Keratinocyte (primary cell): ENCODE measurements around the gene CIBAR2. TPM values are rescaled to one million over a fixed set of nuclear protein-coding genes. Genes with fewer than 3 reads are reported as not detected.

Experiments used
- DNase-seq: peaks from one replicate; pipeline ENCODE4 v3.0.0-alpha.2; 2011; ENCODE audit warnings: low read depth, missing footprints, low spot score
- FAIRE-seq: peaks from 2 replicates; lab custom pipeline; 2011; peaks lifted over from hg19 to GRCh38; lab: Jason Lieb, UNC
- H2AFZ ChIP-seq: 2 replicates; pipeline ENCODE4 v1.6.0; 2012; ENCODE audit warnings: low read length, control low read depth, inconsistent platforms; ENCODE audit not compliant: control insufficient read depth
- H3K27ac ChIP-seq: 2 replicates; pipeline ENCODE4 v1.5.1; 2011; ENCODE audit warnings: low read length; ENCODE audit not compliant: control insufficient read depth, insufficient read depth
- H3K27me3 ChIP-seq: 3 replicates; pipeline ENCODE4 v1.6.0; 2011; ENCODE audit warnings: low read length; ENCODE audit not compliant: control insufficient read depth, insufficient read depth; ENCODE audit errors: extremely low read depth
- H3K36me3 ChIP-seq, 2 experiments: 2 replicates in 1 of 2; 3 replicates in 1 of 2; pipeline ENCODE4 v1.5.1; 2011; ENCODE audit warnings: low read length in 2 of 2, mild to moderate bottlenecking in 1 of 2; ENCODE audit not compliant: control insufficient read depth in 2 of 2, insufficient read depth in 2 of 2; ENCODE audit errors: extremely low read depth in 1 of 2
- H3K4me1 ChIP-seq: 3 replicates; pipeline ENCODE4 v1.5.1; 2011; ENCODE audit warnings: low read length; ENCODE audit not compliant: control insufficient read depth, insufficient read depth; ENCODE audit errors: extremely low read depth
- H3K4me2 ChIP-seq: 3 replicates; pipeline ENCODE4 v1.6.0; 2011; ENCODE audit warnings: low read depth, low read length; ENCODE audit not compliant: control insufficient read depth, insufficient read depth; ENCODE audit errors: extremely low read depth
- H3K4me3 ChIP-seq, 3 experiments: fragments of 200-600 bp in 1 of 3; sonication (generic) in 1 of 3; 2 replicates in 2 of 3; 3 replicates in 1 of 3; pipeline ENCODE4 v1.5.1; 2011 to 2016; ENCODE audit warnings: low read length in 3 of 3, mild to moderate bottlenecking in 3 of 3, control low read depth in 2 of 3, inconsistent platforms in 1 of 3, low read depth in 1 of 3, mixed read lengths in 1 of 3, mixed run types in 1 of 3, moderate library complexity in 1 of 3; ENCODE audit not compliant: control insufficient read depth in 2 of 3, insufficient read depth in 2 of 3; ENCODE audit errors: extremely low read depth in 1 of 3
- H3K79me2 ChIP-seq: 2 replicates; pipeline ENCODE4 v1.6.0; 2012; ENCODE audit warnings: low read length; ENCODE audit not compliant: control insufficient read depth, insufficient read depth
- H3K9ac ChIP-seq: 3 replicates; pipeline ENCODE4 v1.6.0; 2011; ENCODE audit warnings: low read length; ENCODE audit not compliant: control insufficient read depth, insufficient read depth; ENCODE audit errors: extremely low read depth
- H3K9me1 ChIP-seq: 3 replicates; pipeline ENCODE4 v1.6.0; 2011; ENCODE audit warnings: low read length; ENCODE audit not compliant: control insufficient read depth, insufficient read depth; ENCODE audit errors: extremely low read depth
- H3K9me3 ChIP-seq: 2 replicates; pipeline ENCODE4 v1.5.1; 2012; ENCODE audit warnings: low read depth, low read length; ENCODE audit not compliant: control insufficient read depth
- H4K20me1 ChIP-seq: 3 replicates; pipeline ENCODE4 v1.6.0; 2011; ENCODE audit warnings: low read length; ENCODE audit not compliant: control insufficient read depth, insufficient read depth; ENCODE audit errors: extremely low read depth
- CTCF ChIP-seq, 3 experiments: IDR thresholded peaks in 1 of 3; conservative IDR thresholded peaks in 1 of 3; optimal IDR thresholded peaks in 1 of 3; 2 replicates in 2 of 3; 3 replicates in 1 of 3; pipeline versions ENCODE3 to v1.5.1; 2011; ENCODE audit warnings: low read length in 3 of 3, mild to moderate bottlenecking in 3 of 3, moderate library complexity in 2 of 3, control low read depth in 1 of 3, inconsistent platforms in 1 of 3; ENCODE audit not compliant: insufficient read depth in 2 of 3; ENCODE audit errors: extremely low read depth in 1 of 3
- EZH2 ChIP-seq: IDR thresholded peaks from one replicate; pipeline ENCODE4 v1.6.1; 2012; ENCODE audit warnings: inconsistent platforms, mild to moderate bottlenecking, low read length, moderate library complexity
- dilution Hi-C: fragments of 300-500 bp; cut with MboI; formaldehyde crosslinking; loops from one replicate; pipeline ENCODE4 v1.7.0; 2020; ENCODE audit warnings: low sequenced_read_pairs; ENCODE audit not compliant: extremely low pct_ligation_motif_present
- polyA plus RNA-seq, 5 experiments: library from polyadenylated mRNA; depleted of rRNA in 3 of 5; stranded (reverse) in 3 of 5; stranded (forward) in 1 of 5; unstranded in 1 of 5; fragments of >200 nt; gene quantifications; 1 replicate in 1 of 5; 2 replicates in 3 of 5; 3 replicates in 1 of 5; pipeline versions ENCODE4 v1.2.1 to v1.2.3, GENCODE V29; 2011 to 2012; ENCODE audit warnings: missing spikeins in 2 of 5, low read depth in 1 of 5, low replicate concordance in 1 of 5

The CIBAR2 gene
- polyA plus RNA-seq, 1 donor (not counting 4 experiments of a cell fraction or from before 2014, with no cell fraction given) = not detected

- Histone ChIP-seq H3K9me1 (no peaks in the 10 kb centered on the region), H3K27me3 (peaks cover 21% of the 10 kb centered on the region), H4K20me1 (no peaks in the 10 kb centered on the region), H3K9me3 (no peaks in the 10 kb centered on the region), H3K27ac (no peak overlapping the region), H3K4me3 (no peak overlapping the region), H3K79me2 (no peaks in the 10 kb centered on the region), H3K9ac (no peak overlapping the region), H3K36me3 (no peaks in the 10 kb centered on the region), H3K4me2 (no peak overlapping the region), H3K4me1 (peaks cover 3% of the 10 kb centered on the region), H2AFZ (no peak overlapping the region)
- FAIRE-seq (no peak), DNase-seq (no peak)
- dilution Hi-C loops = no loop called here
- TF ChIP-seq EZH2 (no peak), CTCF (optimal IDR thresholded peaks at IDR 0.05 in 1 of 3, IDR thresholded peaks at IDR 0.05 in 1 of 3, conservative IDR thresholded peaks at IDR 0.05 in 1 of 3; ENCODE audit: extremely low read depth in 1 of 3, insufficient read depth in 2 of 3, low read length in 3 of 3) (no peak)
Measured at GRCh38 chr16:85093705-85094104, 18.6 kb downstream of the CIBAR2 start.

GRCh38 chr16:85092851-85093250 lies 19.4 kb downstream of the CIBAR2 start:
- DNase-seq (no peak), FAIRE-seq (no peak)
- Histone ChIP-seq H3K79me2 (no peaks in the 10 kb centered on the region), H3K4me2 (no peak overlapping the region), H2AFZ (no peak overlapping the region), H3K27ac (no peak overlapping the region), H3K9me1 (no peaks in the 10 kb centered on the region), H3K9ac (no peak overlapping the region), H4K20me1 (no peaks in the 10 kb centered on the region), H3K4me3 (no peak overlapping the region), H3K9me3 (no peaks in the 10 kb centered on the region), H3K4me1 (peaks cover 3% of the 10 kb centered on the region), H3K36me3 (no peaks in the 10 kb centered on the region), H3K27me3 (peaks cover 17% of the 10 kb centered on the region)
- TF ChIP-seq EZH2 = no peak
- TF ChIP-seq CTCF (optimal IDR thresholded peaks at IDR 0.05 in 1 of 3, IDR thresholded peaks at IDR 0.05 in 1 of 3, conservative IDR thresholded peaks at IDR 0.05 in 1 of 3; ENCODE audit: extremely low read depth in 1 of 3, insufficient read depth in 2 of 3, low read length in 3 of 3) = no peak
- dilution Hi-C loops = no loop called here
